ENCODE results near the gene IFITM10. TPM values are rescaled to one million over a fixed set of nuclear protein-coding genes. Genes with fewer than 3 reads are reported as not detected.
A peak's percentile ranks its signal among the peaks of the same experiment; 100 is the strongest.

IFITM10 gene
- total RNA-seq, 1 experiment from 2014 or later, result 2.0 TPM

- ChIA-PET POLR2A (interaction anchor here (0.6 to 1.3 kb wide), 3 partner anchors 8 to 486 kb away, joined by 3 read pairs; partner anchors contain the start of gene SYT8), CTCF (interaction anchor here (0.5 to 4.9 kb wide), 2 partner anchors 15 to 55 kb away, joined by 4 to 29 read pairs; no protein-coding TSS in a partner anchor)
- H3K36me3 Mint-ChIP-seq (ENCODE audit: insufficient read depth, unreplicated experiment), result no peaks in the 10 kb centered on the region
- peaks cover 5% of the 10 kb centered on the region for H3K4me1 Mint-ChIP-seq (ENCODE audit: insufficient read depth, unreplicated experiment)
- H3K27me3 Mint-ChIP-seq (ENCODE audit: insufficient read depth, unreplicated experiment), result peaks cover 35% of the 10 kb centered on the region
- H3K9me3 Mint-ChIP-seq (ENCODE audit: unreplicated experiment), result no peaks in the 10 kb centered on the region
- TF ChIP-seq CTCF (IDR thresholded peaks at IDR 0.05; ENCODE audit: unreplicated experiment), result no peak
- BruUV-seq (replicated peaks), result no TSS peak
- H3K4me3 Mint-ChIP-seq (ENCODE audit: unreplicated experiment), result no peak overlapping the region
- intact Hi-C loops (cut with micrococcal nuclease), result no loop called here
- DNase-seq (ENCODE audit: unreplicated experiment), result no peak
- no peak overlapping the region for H3K27ac Mint-ChIP-seq (ENCODE audit: low read depth, unreplicated experiment)
Observed at GRCh38 chr11:1708716-1709115, 41.7 kb downstream of the IFITM10 start.

GRCh38 chr11:1707751-1708150 is 42.6 kb downstream of the IFITM10 start:
- no peak overlapping the region for H3K27ac Mint-ChIP-seq (ENCODE audit: low read depth, unreplicated experiment)
- H3K9me3 Mint-ChIP-seq (ENCODE audit: unreplicated experiment), result no peaks in the 10 kb centered on the region
- peaks cover 31% of the 10 kb centered on the region for H3K27me3 Mint-ChIP-seq (ENCODE audit: insufficient read depth, unreplicated experiment)
- TF ChIP-seq CTCF (IDR thresholded peaks at IDR 0.05; ENCODE audit: unreplicated experiment), result no peak
- peaks cover 5% of the 10 kb centered on the region for H3K4me1 Mint-ChIP-seq (ENCODE audit: insufficient read depth, unreplicated experiment)
- no peaks in the 10 kb centered on the region for H3K36me3 Mint-ChIP-seq (ENCODE audit: insufficient read depth, unreplicated experiment)
- ChIA-PET CTCF (interaction anchor here (0.6 to 4.9 kb wide), 4 partner anchors 14 to 294 kb away, joined by 3 to 29 read pairs (median 8); partner anchors contain the start of gene SYT8), POLR2A (interaction anchor here (1.3 kb wide), 1 partner anchor 127 kb away, joined by 3 read pairs; the partner anchor contains the start of gene SYT8)
- H3K4me3 Mint-ChIP-seq (ENCODE audit: unreplicated experiment), result no peak overlapping the region
- intact Hi-C loops (cut with micrococcal nuclease), result no loop called here
- DNase-seq (ENCODE audit: unreplicated experiment), result no peak
- no TSS peak for BruUV-seq (replicated peaks)

- intact Hi-C loops (cut with micrococcal nuclease), result no loop called here
- CTCF ChIA-PET, result interaction anchor here (0.6 to 4.9 kb wide), 5 partner anchors 13 to 444 kb away, joined by 3 to 29 read pairs (median 5); partner anchors contain the start of gene SYT8
- Mint-ChIP-seq H3K36me3 (ENCODE audit: insufficient read depth, unreplicated experiment) (no peaks in the 10 kb centered on the region), H3K27ac (ENCODE audit: low read depth, unreplicated experiment) (no peak overlapping the region), H3K4me3 (ENCODE audit: unreplicated experiment) (no peak overlapping the region), H3K27me3 (ENCODE audit: insufficient read depth, unreplicated experiment) (peaks cover 22% of the 10 kb centered on the region), H3K9me3 (ENCODE audit: unreplicated experiment) (no peaks in the 10 kb centered on the region), H3K4me1 (ENCODE audit: insufficient read depth, unreplicated experiment) (peaks cover 5% of the 10 kb centered on the region)
- BruUV-seq (replicated peaks), result no TSS peak
- peak; percentile 29 for DNase-seq (ENCODE audit: unreplicated experiment)
- POLR2A ChIA-PET, result interaction anchor here (0.9 kb wide), 1 partner anchor 126 kb away, joined by 3 read pairs; no protein-coding TSS in a partner anchor
- no peak for TF ChIP-seq CTCF (IDR thresholded peaks at IDR 0.05; ENCODE audit: unreplicated experiment)
Observed at GRCh38 chr11:1706634-1707400, 43.6 kb downstream of the IFITM10 start.
